Activated naive CD8-positive, alpha-beta T cell (primary cell): ENCODE measurements around the gene SNRPA.

Source experiments
- H3K27ac Mint-ChIP-seq: one replicate; pipeline ENCODE4 v1.8.0; 2021; ENCODE audit warnings: mixed read lengths
- H3K27me3 Mint-ChIP-seq: one replicate; pipeline ENCODE4 v1.8.0; 2021; ENCODE audit warnings: mixed read lengths
- H3K36me3 Mint-ChIP-seq: one replicate; pipeline ENCODE4 v1.8.0; 2021; ENCODE audit warnings: mixed read lengths
- H3K4me1 Mint-ChIP-seq: one replicate; pipeline ENCODE4 v1.8.0; 2021; ENCODE audit warnings: low read depth, mixed read lengths
- H3K4me3 Mint-ChIP-seq: one replicate; pipeline ENCODE4 v1.8.0; 2021; ENCODE audit warnings: mild to moderate bottlenecking, mixed read lengths
- H3K9me3 Mint-ChIP-seq: one replicate; pipeline ENCODE4 v1.8.0; 2021; ENCODE audit warnings: low read depth, mixed read lengths

The SNRPA gene

DNA sequence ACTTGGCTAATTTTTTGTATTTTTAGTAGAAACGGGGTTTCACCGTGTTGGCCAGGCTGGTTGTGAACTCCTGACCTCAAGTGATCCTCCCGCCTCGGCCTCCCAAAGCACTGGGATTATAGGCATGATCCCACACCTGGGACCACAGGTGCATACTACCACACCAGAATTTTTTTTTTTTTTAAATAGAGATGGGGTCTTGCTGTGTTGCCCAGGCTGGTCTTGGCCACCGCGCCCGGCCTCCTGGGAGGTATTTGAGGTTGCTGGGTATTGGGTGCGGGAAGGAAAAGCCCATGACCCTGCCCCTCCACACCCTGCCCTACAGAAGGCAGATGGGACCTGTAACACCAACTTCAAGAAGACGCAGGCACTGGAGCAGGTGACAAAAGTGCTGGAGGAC is 14.3 kb upstream of the SNRPA start:
- Mint-ChIP-seq H3K9me3 (no peaks in the 10 kb centered on the region), H3K4me1 (no peaks in the 10 kb centered on the region), H3K27me3 (no peaks in the 10 kb centered on the region), H3K27ac (no peak overlapping the region), H3K36me3 (peaks cover 14% of the 10 kb centered on the region), H3K4me3 (no peak overlapping the region)

DNA sequence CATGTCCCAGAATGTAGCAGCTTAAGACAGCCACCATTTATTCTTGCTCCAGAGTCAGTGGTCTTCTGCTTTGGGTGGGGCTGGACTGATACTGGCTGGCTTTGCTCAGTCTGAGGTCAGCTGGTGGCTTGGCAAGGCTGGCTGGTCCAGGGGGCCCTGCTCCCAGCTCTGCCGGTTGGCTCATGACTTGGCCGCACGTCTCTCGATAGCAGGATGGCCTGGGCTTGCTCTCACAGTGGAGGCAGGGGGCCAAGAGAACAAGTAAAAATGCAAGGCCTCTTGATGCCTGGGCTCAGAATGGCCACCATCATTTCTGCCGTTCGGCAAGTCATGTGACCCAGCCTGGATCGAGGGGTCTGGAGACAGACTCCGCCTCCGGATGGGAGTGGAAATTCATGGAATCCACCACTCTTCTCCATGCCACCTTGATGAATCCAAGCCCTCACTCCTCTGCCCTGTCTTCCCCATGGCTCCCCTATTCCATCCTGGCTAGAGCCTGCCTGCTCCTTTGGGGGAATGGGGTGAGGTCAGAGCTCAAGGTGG is 13.8 kb upstream of the SNRPA start:
- Mint-ChIP-seq H3K36me3 (peaks cover 14% of the 10 kb centered on the region), H3K4me3 (no peak overlapping the region), H3K9me3 (no peaks in the 10 kb centered on the region), H3K4me1 (no peaks in the 10 kb centered on the region), H3K27ac (no peak overlapping the region), H3K27me3 (no peaks in the 10 kb centered on the region)

DNA sequence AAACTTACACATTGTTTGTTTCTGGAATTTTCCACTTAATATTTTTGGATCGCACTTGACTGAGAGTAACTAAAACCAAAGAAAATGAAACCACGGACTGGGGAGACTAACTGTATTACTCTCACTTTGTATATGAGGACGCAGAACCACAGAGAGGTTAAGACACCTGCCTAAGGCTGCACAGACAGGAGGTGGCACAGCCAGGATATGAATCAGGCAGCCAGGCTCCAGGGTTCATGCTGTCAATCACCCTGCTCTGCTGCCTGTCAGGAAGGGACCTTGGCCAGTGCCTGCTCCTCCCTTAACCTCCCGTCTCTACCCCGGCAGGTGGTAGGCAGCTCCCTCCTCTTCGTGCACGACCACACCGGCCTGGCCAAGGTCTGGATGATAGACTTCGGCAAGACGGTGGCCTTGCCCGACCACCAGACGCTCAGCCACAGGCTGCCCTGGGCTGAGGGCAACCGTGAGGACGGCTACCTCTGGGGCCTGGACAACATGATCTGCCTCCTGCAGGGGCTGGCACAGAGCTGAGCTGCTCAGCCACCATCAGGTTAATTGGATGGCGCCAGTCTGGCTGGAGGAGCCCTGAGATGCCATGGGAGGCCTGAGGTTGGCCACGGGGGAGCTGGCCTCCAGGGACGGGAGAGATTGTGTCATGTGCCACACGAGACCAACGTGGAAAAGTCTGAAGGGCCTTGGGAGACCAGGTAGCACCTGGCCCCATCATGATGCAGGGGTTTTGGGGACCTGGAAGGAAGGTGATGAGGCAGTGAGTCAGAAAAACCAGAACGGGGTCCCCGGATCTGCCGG is 11.8 kb upstream of the SNRPA start:
- no peak overlapping the region for H3K27ac Mint-ChIP-seq

DNA sequence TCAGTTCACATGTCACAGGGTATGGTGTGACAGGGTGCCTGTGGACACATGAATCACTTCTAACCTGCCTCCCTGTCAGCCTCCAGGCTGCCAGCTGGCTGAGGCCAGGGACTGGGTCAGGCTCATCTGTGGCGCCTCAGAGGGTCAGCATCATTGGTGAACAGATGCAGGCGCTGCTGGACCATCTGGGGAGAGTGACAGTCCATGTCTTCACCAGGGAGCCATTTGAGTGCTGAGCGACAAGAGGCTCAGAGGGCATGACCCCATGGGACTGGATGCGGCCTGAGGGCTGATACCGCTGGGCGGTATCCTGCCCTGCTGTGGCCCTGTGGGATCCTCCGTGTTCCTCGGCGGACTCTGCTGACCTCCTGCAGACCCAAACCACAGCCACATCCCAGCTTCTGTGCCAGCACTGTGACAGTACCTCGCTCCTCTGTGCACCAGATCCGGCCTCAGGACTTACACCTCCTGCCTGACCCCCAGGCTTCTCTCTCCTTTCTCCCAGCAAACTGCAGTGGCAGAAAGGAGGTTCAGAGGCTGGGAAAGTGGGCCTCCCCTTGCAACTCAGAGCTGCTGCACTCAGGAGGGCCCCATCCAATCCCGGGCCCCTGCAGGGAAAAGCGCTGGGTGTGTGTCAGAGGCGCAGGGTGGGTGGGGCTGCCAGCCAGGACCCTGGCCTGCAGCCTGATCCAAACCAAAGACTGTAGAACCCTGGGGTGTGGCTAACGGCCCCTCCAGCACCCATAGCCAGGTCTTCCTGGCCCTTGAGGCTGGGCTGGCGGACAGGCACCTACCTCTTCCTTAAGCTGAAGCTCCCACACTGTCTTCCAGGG is 10.9 kb upstream of the SNRPA start:
- H3K27me3 Mint-ChIP-seq = no peaks in the 10 kb centered on the region
- H3K9me3 Mint-ChIP-seq = no peaks in the 10 kb centered on the region
- no peak overlapping the region for H3K4me3 Mint-ChIP-seq
- H3K36me3 Mint-ChIP-seq = peaks cover 2% of the 10 kb centered on the region
- no peaks in the 10 kb centered on the region for H3K4me1 Mint-ChIP-seq
- no peak overlapping the region for H3K27ac Mint-ChIP-seq

More for the DNA sequence above, 11.8 kb upstream of the SNRPA start:
- H3K27me3 Mint-ChIP-seq = no peaks in the 10 kb centered on the region
- peaks cover 4% of the 10 kb centered on the region for H3K36me3 Mint-ChIP-seq
- H3K9me3 Mint-ChIP-seq = no peaks in the 10 kb centered on the region
- H3K4me3 Mint-ChIP-seq = no peak overlapping the region
- no peaks in the 10 kb centered on the region for H3K4me1 Mint-ChIP-seq

DNA sequence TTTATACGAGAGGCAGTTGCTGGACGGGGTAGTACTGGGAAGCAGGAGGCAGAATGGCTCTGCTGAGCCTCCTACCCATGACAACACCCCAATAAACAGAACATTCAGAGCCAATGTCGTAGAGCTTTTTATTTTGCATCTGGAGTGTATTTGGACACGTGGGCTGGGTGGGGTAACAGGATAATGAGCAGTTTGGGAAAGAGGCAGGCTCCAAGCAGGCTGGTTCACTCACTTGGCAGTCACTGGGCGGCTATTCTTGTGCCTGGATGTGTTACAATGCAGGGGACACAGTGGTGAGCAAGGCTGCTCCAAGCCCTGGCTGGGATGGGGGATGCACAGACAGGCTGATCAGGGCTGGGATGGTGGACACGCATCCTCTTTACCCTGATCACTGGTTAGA is 10.3 kb upstream of the SNRPA start:
- Mint-ChIP-seq H3K27ac (no peak overlapping the region), H3K4me3 (no peak overlapping the region), H3K27me3 (no peaks in the 10 kb centered on the region), H3K4me1 (no peaks in the 10 kb centered on the region), H3K9me3 (no peaks in the 10 kb centered on the region), H3K36me3 (peaks cover 2% of the 10 kb centered on the region)

DNA sequence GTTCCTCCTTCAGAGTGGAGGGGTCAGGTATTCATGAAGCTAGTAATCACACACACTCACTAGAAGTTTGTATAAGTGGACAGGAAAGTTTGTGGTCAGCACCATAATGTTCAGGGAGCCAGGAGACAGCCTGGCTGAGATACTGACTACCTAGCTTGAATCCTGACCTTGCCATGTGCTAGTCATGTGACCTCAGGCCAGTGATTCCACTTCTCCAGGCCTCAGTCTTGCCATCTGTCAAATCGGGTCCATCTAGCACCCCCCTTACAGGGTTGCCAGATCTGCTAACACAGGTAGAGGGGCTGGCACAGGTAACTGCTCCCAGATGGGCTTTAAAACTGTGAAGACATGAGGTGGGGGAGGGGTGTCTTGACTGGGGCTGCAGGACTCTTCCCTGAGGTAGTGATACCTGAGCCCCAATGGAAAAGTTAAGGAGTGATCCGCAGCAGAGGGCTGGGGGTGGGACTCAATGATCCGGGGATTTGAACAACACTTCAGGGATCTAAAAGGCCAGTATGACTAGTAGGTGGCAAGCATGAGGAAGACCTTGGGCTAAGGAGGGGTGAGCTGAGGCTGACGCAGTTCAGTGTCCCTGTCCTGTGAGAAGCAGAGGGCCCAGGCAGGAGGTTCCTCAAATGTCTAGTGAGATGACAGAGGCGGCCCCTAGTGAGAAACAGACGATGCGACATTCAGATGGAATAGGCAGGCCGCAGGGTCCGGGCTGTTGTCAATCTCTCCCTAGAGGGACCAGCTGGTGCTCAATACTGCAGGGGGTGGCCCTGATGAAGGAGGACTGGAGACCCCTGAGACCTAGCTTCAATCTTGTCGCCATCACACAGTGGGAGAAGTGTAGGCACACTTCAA is 9.2 kb upstream of the SNRPA start:
- H3K27me3 Mint-ChIP-seq = no peaks in the 10 kb centered on the region
- H3K4me1 Mint-ChIP-seq = no peaks in the 10 kb centered on the region
- H3K36me3 Mint-ChIP-seq = peaks cover 2% of the 10 kb centered on the region
- H3K4me3 Mint-ChIP-seq = no peak overlapping the region
- no peak overlapping the region for H3K27ac Mint-ChIP-seq
- H3K9me3 Mint-ChIP-seq = no peaks in the 10 kb centered on the region

DNA sequence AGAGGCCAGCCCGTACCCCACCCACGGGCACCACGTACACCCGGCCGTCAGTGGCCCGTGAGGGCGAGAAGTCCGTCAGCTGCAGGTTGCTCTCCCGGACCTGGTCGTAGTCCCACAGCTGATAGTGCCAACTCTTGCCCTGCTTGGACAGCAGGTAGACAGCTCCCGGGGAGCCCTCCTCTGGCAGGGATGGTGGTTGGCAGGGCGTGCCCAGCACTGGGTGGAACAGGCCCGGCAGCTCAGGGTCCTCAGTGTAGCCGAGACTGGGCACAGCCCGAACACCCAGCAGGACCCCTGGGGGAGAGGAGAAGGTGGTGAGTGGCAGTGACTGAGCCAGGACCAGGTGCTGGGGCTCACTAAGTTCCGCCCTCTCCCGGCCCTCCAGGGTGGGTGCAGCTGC is 8.5 kb upstream of the SNRPA start:
- Mint-ChIP-seq H3K9me3 (no peaks in the 10 kb centered on the region), H3K36me3 (peaks cover 2% of the 10 kb centered on the region), H3K4me3 (no peak overlapping the region), H3K4me1 (no peaks in the 10 kb centered on the region), H3K27me3 (no peaks in the 10 kb centered on the region), H3K27ac (no peak overlapping the region)

DNA sequence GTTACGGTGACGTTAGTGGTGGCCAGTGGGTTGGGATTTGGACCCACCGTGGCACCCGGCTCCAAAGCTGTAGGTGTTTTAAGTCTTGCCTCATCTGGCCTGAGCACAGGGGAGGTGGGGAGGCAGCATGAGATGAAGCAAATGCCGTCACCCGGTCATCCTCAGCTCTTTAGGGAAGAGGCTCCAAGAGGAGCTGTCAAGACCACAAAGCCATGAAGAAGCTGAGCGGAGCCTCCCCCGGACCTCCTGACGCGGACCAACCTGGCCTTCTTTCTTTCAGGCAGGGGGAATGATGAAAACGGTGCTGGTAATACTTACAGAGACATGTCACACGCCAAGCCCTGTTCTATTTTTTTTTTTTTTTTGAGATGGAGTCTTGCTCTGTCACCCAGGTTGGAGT is 8.1 kb upstream of the SNRPA start:
- no peaks in the 10 kb centered on the region for H3K36me3 Mint-ChIP-seq
- no peaks in the 10 kb centered on the region for H3K9me3 Mint-ChIP-seq
- no peaks in the 10 kb centered on the region for H3K27me3 Mint-ChIP-seq
- no peak overlapping the region for H3K4me3 Mint-ChIP-seq
- no peaks in the 10 kb centered on the region for H3K4me1 Mint-ChIP-seq
- H3K27ac Mint-ChIP-seq = no peak overlapping the region

DNA sequence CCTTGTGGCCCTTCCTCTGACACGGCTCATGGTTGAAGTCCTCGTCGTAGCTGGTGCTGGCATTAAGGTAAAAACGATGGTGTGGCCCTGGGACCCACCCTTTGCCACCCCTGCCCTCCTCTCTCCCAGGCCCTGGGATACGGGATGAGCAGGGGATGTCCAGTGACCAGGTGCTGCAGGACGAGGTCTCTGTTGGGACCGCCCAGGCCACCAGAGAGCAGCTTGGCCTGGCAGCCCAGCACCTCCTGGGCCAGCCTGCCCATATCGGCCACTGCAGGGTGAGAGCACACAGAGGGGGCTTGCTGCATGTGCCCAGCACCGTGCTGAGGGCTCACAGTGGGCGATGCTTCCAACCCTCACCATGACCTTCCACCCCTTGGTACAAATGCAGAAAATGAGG is 7.1 kb upstream of the SNRPA start:
- H3K4me3 Mint-ChIP-seq = no peak overlapping the region
- H3K36me3 Mint-ChIP-seq = no peaks in the 10 kb centered on the region
- no peak overlapping the region for H3K27ac Mint-ChIP-seq
- peaks cover 2% of the 10 kb centered on the region for H3K4me1 Mint-ChIP-seq
- no peaks in the 10 kb centered on the region for H3K9me3 Mint-ChIP-seq
- no peaks in the 10 kb centered on the region for H3K27me3 Mint-ChIP-seq

DNA sequence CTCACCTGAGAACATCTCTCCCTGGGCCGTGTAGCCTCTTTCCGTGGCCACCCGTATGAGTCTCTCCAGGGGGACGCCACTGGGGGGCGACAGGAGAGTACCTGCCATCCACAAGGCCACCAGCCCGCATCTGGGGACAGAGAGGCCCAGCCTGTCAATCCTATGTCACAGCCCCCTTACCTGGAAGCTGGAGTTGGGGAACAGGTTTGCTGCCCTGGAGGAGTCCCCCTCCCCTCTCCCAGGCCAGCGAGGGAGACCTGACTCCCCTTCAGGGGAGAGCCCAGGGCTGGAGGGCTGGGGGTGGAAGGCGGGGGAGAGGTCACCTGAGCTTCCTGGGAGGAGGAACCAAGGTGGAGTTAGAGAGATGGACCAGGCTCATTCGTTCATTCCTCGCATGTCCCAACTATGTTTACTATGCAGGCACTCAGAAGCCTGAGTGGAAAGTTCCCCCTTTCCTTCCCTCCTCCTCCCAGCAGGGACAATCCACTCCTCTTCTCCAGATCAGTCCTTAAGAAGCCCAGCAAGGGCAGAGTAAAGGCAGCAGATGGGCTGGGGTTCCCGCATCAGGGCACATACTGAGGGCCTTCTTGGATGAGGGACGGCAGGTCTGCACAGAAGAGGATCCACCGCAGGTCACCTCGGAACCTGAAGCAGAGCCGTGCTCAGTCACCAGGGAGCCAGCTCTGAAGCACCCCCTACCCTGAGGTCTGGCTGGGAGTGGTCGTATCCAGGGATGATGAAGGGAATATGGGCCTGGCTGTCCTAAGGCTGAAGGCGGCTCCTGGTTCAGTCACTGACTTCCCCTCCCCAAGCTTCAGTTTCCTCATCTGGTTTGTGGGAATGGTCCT is 6.2 kb upstream of the SNRPA start:
- Mint-ChIP-seq H3K4me1 (peaks cover 6% of the 10 kb centered on the region), H3K27ac (no peak overlapping the region), H3K9me3 (no peaks in the 10 kb centered on the region), H3K36me3 (no peaks in the 10 kb centered on the region), H3K4me3 (no peak overlapping the region), H3K27me3 (no peaks in the 10 kb centered on the region)

DNA sequence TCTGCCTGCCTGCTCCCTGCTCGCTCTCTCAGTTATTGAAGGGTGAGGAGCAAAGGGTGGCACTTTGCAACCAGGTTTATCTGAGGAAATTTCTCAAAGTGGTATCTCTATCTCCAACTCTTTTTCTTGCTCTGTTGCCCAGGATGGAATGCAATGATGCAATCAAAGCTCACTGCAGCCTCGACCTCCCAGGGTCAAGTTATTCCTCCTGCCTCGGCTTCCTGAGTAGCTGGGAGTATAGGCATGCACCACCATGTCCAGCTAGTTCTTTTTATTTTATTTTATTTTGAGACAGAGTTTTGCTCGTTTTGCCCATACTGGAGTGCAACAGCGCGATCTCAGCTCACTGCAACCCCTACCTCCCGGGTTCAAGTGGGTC is 5.6 kb upstream of the SNRPA start:
- Mint-ChIP-seq H3K4me1 (peaks cover 12% of the 10 kb centered on the region), H3K36me3 (no peaks in the 10 kb centered on the region), H3K27ac (no peak overlapping the region), H3K27me3 (no peaks in the 10 kb centered on the region), H3K4me3 (no peak overlapping the region), H3K9me3 (no peaks in the 10 kb centered on the region)

DNA sequence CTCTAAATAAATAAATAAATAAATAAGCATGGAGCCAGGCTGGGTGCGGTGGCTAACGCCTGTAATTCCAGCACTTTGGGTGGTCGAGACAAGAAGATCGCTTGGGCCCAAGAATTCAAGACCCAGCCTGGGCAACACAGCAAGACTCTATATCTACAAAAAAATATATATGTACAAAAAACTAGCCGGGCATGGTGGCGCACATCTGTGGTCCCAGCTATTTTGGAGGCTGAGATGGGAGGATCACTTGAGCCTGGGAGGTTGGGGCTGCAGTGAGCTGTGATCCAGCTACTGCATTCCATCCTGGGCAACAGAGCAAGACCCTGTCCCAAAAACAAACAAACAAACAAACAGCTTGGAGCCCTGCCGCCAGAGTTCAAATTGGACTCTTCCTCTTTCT is 3.5 kb upstream of the SNRPA start:
- Mint-ChIP-seq H3K27ac (no peak overlapping the region), H3K4me3 (no peak overlapping the region), H3K36me3 (peaks cover 8% of the 10 kb centered on the region), H3K27me3 (no peaks in the 10 kb centered on the region), H3K9me3 (no peaks in the 10 kb centered on the region), H3K4me1 (peaks cover 19% of the 10 kb centered on the region)

DNA sequence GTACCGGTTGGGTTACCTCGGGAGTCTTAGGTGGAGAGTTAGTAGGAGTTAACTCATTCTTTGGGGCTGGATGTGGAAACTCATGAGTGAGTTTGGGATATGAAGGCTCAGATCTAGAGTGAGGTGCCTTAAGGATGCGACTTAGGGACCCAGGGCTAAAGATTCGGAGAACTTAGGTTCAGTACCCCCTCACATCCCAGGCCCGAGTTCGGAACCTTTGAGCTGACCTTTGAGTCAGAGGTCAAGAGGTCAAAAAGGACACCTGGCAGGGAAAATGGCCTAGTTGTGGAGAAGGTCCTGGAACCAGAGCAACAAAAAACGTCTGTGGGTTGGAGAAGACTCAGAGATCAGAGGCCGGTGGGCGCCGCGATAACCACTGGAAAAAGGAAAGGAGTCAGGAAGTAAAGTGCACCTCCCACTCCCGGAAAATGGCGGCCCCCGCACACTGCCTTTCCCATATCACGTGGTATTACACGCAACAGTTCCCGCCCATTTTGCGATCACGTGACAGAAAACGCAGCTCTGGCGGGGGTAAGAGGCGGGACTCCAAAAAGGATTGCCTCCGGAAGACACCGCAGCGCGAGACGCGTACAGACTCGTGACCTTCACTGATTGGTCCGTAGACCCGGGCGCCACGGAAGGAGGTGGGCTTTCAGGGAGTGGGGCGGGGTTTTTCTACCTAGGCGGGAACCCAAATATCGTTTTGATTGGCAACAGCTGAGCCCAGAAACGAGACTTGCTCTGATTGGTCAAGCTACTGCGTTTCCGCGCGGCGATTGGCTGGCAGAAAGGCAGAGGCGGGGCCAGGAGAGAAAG is 737 bp upstream of the SNRPA start, which contains the start of gene ACTMAP:
Gene ACTMAP (minus strand): TSS at position 420 of the 816 bp plus-strand sequence. CDS start 674 bp downstream, outside the sequence.
- Mint-ChIP-seq H3K27me3 (no peaks in the 10 kb centered on the region), H3K36me3 (peaks cover 15% of the 10 kb centered on the region), H3K4me3 (peak within 1 kb of the TSS; percentile 99), H3K4me1 (peaks cover 35% of the 10 kb centered on the region), H3K9me3 (no peaks in the 10 kb centered on the region), H3K27ac (peak within 1 kb of the TSS; percentile 98)
